Lower leg skin (tissue), 4 donors: ENCODE results near the gene PEX3. TPM values are rescaled to one million over a fixed set of nuclear protein-coding genes. Genes with fewer than 3 reads are reported as not detected.

ENCODE experiments used
- DNase-seq, 2 donors: peaks; one replicate each; pipeline ENCODE4 v3.0.0-alpha.2; 2019; ENCODE audit warnings: low spot score in 2 of 2
- H3K4me3 ChIP-seq: fragments of 200-600 bp; sonication (generic); 2 replicates; pipeline ENCODE4 v1.5.1; 2017; ENCODE audit warnings: mild to moderate bottlenecking, low read depth; ENCODE audit not compliant: poor library complexity, severe bottlenecking
- CTCF ChIP-seq, 3 donors: fragments of 450-650 bp; IDR thresholded peaks; one replicate each; pipeline ENCODE4 v1.5.1; 2016; ENCODE audit warnings: antibody characterized with exemption in 3 of 3, mild to moderate bottlenecking in 3 of 3, moderate library complexity in 2 of 3
- POLR2A ChIP-seq, 2 donors: fragments of 450-650 bp; IDR thresholded peaks; one replicate each; pipeline ENCODE4 v1.6.1; 2016 to 2017; ENCODE audit warnings: antibody characterized with exemption in 2 of 2, mild to moderate bottlenecking in 1 of 2, moderate library complexity in 1 of 2
- WGBS, 2 donors: methylation state at CpG; one replicate each; pipeline ENCODE4 v1.1.5; 2018; 5-methylcytosine and 5-hydroxymethylcytosine counted together
- intact Hi-C: fragments of 100-400 bp; cut with DNase I; formaldehyde crosslinking; loops from one replicate; pipeline ENCODE4 v1.15.0; 2023; ENCODE audit warnings: low total_unique reads
- total RNA-seq, 4 donors: library from RNA; depleted of rRNA; stranded (reverse); fragments of >200 nt; gene quantifications; one replicate each; pipeline ENCODE4 v1.1.0, GENCODE V29; 2016

The PEX3 gene
- total RNA-seq, 4 donors from 2014 or later = 15.5 to 22.4 (median 18.4) TPM

- no peak for TF ChIP-seq POLR2A (IDR thresholded peaks at IDR 0.05)
- no peak for TF ChIP-seq CTCF (IDR thresholded peaks at IDR 0.05)
- H3K4me3 ChIP-seq = no peak overlapping the region
- 73 to 80% methylated on average over 6 of the region's 6 CpGs for WGBS, 2 donors
- DNase-seq = no peak
- intact Hi-C loops = no loop called here
Observed at GRCh38 chr6:143449082-143449713, 1.4 kb upstream of the PEX3 start.

GRCh38 chr6:143449714-143450452 lies 722 bp upstream of the PEX3 start:
- intact Hi-C loops = no loop called here
- peak in 1 of 2 donors; percentile 37 for DNase-seq
- peak overlapping the region; percentile 66 for H3K4me3 ChIP-seq
- TF ChIP-seq CTCF (IDR thresholded peaks at IDR 0.05) = no peak
- TF ChIP-seq POLR2A (IDR thresholded peaks at IDR 0.05) = no peak
- WGBS, 2 donors = 6 to 7% methylated on average over 19 of the region's 19 CpGs

GRCh38 chr6:143451531-143451930 lies 926 bp downstream of the PEX3 start:
- WGBS, 2 donors = 32 to 37% methylated on average over 4 of the region's 4 CpGs
- intact Hi-C loops = no loop called here
- DNase-seq = no peak
- TF ChIP-seq CTCF (IDR thresholded peaks at IDR 0.05) (no peak), POLR2A (IDR thresholded peaks at IDR 0.05) (no peak)
- H3K4me3 ChIP-seq = no peak overlapping the region

- intact Hi-C loops = no loop called here
- TF ChIP-seq POLR2A (IDR thresholded peaks at IDR 0.05) (no peak), CTCF (IDR thresholded peaks at IDR 0.05) (no peak)
- H3K4me3 ChIP-seq = no peak overlapping the region
- WGBS, 2 donors = 57 to 61% methylated on average over 2 of the region's 2 CpGs
- no peak for DNase-seq
Observed at GRCh38 chr6:143457563-143458359, 7.2 kb downstream of the PEX3 start.

GRCh38 chr6:143465546-143465945 lies 14.9 kb downstream of the PEX3 start:
- 81 to 95% methylated on average over 2 of the region's 2 CpGs for WGBS, 2 donors
- H3K4me3 ChIP-seq = no peak overlapping the region
- no peak for DNase-seq
- intact Hi-C loops = no loop called here
- no peak for TF ChIP-seq CTCF (IDR thresholded peaks at IDR 0.05)
- no peak for TF ChIP-seq POLR2A (IDR thresholded peaks at IDR 0.05)
